Fibroblast of villous mesenchyme (primary cell): Measurements from ENCODE around the gene TFAP2A. TPM values are rescaled to one million over a fixed set of nuclear protein-coding genes. Genes with fewer than 3 reads are reported as not detected.

ENCODE experiments used
- DNase-seq: peaks from one replicate; pipeline ENCODE4 v3.0.0-alpha.2; 2010; ENCODE audit warnings: low read depth
- H3K4me3 ChIP-seq: 2 replicates; pipeline ENCODE4 v1.5.1; 2011; ENCODE audit warnings: low read depth, mild to moderate bottlenecking, low read length
- total RNA-seq: library from RNA; depleted of rRNA; stranded (reverse); fragments of >200 nt; gene quantifications from 2 replicates; pipeline ENCODE4 v1.2.3, GENCODE V29; 2012
- TF ChIP-seq, protein P1 (sequence below): IDR thresholded peaks from 2 replicates; pipeline ENCODE4 v1.5.1; 2012; ENCODE audit warnings: low read depth, mild to moderate bottlenecking, low read length; ENCODE audit not compliant: insufficient read depth

TFAP2A gene
- total RNA-seq, 1 donor, result 13.8 TPM

DNA sequence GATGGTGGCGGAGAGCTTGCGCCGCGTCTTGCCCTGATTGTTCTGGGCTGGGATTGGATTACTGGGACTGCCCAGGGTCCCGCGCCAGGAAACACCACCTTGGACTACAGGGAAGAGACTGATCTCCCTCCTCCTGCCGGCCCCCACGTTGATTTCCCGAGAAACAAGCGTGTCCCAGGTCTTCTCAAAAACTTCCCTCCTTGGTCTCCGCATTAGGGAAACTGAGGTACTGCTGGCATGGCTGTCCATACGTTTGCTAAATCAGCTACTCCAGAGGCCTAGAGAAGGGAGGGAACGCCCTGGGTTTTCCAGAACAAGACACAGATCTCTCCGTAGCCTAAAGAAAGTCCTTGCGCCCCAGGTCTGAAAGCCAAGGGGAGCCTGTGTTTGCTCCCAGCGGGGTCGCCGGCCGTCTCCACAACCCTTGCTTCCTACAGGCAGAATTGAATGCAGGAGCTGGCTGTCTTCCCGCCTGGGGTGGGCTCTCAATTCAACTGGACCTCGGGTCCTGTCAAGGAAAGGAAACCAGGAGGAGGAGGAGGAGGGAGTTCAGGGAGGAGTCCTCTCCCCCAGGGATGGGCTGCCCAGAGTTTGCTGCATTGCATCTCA, 29.2 kb downstream of the TFAP2A start:
- DNase-seq, result no peak
- no peak overlapping the region for H3K4me3 ChIP-seq
- TF ChIP-seq, protein P1, sequence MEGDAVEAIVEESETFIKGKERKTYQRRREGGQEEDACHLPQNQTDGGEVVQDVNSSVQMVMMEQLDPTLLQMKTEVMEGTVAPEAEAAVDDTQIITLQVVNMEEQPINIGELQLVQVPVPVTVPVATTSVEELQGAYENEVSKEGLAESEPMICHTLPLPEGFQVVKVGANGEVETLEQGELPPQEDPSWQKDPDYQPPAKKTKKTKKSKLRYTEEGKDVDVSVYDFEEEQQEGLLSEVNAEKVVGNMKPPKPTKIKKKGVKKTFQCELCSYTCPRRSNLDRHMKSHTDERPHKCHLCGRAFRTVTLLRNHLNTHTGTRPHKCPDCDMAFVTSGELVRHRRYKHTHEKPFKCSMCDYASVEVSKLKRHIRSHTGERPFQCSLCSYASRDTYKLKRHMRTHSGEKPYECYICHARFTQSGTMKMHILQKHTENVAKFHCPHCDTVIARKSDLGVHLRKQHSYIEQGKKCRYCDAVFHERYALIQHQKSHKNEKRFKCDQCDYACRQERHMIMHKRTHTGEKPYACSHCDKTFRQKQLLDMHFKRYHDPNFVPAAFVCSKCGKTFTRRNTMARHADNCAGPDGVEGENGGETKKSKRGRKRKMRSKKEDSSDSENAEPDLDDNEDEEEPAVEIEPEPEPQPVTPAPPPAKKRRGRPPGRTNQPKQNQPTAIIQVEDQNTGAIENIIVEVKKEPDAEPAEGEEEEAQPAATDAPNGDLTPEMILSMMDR, result no peak

DNA sequence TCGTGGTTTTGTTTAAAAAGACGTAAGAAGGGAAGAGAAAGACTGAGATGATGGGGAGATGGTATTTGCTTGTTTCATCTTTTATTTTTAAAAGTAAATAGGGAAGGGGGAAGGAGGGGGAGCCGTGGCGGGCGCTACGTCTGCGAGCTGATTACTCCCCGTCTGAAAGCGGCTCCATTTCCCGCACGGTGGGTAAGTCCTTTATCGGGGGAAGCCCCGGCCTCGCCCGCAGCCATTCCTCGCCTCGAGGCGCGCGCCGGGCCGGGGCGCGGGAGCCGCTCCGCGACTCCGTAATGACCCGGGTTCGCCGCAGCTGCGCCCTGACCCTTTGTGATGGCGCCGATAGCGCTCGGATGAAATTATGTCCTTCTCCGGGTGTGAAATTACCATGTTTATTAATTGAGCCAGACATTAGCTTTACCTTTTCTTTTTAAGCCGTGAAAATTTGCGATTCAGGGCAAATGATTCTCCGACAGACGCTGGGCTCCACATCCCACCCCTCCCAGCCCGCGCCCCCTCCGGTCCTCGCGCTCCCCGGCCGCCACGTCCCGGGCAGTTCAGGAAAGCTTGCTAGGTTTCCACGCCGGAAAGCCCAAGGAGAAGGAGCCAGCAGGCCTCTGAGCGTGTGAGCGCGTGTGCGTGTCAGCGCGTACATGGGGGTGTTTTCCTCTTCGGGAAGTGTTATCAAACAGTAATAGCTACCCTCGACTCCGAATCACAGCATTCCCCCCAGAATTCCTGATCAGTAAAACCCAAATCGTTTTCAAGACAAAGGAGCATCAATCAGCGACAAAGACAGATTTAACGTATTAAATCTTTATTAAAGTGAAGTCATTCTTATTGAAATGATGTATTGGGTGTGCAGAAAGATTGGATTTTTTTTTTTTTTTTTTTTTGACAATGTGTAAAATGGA, 30.0 kb downstream of the TFAP2A start:
- H3K4me3 ChIP-seq, result no peak overlapping the region
- TF ChIP-seq, protein P1, result no peak
- no peak for DNase-seq

DNA sequence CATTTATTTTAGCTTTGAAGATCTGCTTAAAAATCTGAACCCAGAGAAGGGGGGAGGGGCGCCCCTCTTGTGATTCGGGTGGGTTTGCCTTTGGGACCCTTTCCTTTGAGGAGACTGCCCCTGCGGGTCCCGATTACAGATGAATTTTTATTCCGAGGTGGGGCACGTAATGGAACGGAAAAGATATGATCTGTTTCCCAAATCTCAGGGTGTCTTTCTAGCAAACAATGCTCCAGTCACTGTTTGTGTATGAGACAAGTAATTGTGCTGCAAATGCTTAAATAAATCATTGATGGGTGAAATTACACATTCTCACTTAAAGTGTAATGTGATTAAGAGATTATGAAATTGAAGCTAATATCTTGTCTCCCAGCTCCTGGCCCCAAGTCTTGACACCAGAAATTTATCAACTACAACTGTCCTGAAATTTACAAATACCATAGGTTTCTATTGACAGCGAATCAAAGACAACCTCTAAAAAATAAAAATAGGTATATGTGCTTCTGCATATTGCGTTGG, 30.7 kb downstream of the TFAP2A start:
- no peak for DNase-seq
- TF ChIP-seq, protein P1, result no peak
- H3K4me3 ChIP-seq, result no peak overlapping the region

DNA sequence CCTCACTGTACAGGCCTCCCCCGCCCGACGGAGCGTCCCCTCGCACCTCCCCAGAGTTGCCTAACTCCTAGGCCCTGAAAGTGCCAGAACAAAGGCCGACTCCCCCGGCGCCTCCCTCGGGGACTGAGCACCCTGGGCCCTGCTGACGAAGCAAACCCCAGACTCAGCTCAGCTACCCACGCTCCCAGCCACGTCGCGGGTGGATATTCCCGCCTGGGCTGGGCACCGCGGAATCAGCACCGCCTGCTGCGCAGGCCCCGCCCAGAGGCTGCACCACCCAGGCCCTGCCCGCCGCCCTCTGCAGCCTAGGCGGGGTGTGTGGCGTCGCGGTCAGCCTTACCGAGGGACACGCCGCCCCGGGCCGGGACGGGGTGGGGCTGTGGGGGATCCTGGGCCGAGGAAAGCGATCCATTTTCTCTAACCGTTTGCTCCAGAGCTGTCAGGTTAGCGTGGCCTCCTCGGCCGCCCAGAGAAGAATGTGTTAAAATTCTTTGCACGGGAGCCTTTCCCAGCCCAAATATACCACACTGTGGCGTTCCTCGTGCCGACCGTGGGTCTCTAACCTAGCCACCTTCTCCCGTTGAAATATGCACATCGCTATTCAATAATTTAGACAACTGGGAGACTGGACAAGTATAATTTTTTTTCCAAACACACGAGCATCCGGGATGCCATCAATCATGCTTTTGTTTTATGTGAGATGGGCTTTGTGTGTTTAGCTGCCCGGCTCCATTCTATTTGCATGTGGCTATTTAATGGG, 31.4 kb downstream of the TFAP2A start:
- no peak overlapping the region for H3K4me3 ChIP-seq
- DNase-seq, result no peak
- TF ChIP-seq, protein P1, result no peak

DNA sequence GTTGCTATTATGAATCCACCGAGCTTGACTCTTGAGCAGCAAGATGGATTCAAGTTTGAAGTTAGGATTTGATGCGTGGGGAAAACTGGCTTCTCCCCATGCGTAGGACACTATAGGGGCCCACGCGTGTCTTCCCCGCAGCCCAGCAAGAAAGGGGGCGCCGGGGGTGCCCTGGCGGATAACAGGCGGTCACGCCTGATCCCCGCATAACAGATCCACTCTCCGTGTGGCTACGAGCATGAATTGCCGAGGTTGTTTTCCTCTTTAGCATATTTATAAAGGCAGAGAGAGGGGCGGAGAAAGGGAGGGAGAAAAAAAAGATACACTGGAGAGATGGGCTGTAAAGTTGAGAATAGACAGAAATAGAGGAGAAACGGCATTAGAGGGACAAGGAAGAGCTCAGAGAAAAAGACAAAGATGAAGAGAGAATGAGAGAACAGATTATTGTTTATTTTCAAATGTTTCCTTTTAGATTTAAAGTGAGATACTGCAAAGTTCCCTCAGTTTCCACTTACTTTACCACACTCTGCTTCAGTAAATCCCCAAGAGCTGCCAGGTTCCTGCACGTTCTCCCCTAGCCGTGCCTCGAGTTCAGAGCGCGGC, 32.0 kb downstream of the TFAP2A start:
- no peak for DNase-seq
- TF ChIP-seq, protein P1, result no peak
- no peak overlapping the region for H3K4me3 ChIP-seq

DNA sequence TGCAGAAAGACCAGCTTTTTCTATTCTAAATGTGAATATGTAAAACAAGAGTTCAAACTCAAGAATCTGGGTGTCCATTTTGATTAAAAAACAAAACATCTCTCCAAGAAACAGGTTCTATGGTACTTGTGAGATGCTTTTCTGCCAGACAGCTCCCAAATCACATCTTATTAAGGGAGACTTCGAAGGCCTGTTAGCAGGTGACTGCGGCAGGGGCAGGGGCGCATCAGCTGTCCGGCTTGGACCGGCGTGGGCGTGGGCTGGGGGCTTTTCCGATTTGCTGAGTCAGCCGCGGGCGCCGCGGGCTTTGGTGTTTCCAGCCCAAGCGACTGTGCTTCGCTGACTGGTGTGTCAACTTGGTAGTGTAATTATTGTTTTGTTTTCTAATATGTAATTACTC, 32.6 kb downstream of the TFAP2A start:
- no peak overlapping the region for H3K4me3 ChIP-seq
- no peak for DNase-seq
- TF ChIP-seq, protein P1, result no peak
